Ovary (tissue), 3 donors: ENCODE results near the gene TNIK.

Source experiments
- EP300 ChIP-seq: sonication (generic); formaldehyde crosslinking; IDR thresholded peaks from one replicate; pipeline ENCODE4 v1.6.1; 2017; ENCODE audit warnings: antibody characterized with exemption
- POLR2A ChIP-seq: fragments of 450-650 bp; IDR thresholded peaks from one replicate; pipeline ENCODE4 v1.6.1; 2017; ENCODE audit warnings: antibody characterized with exemption, mild to moderate bottlenecking, moderate library complexity
- TF ChIP-seq, protein P1 (sequence below), 3 donors: fragments of 450-650 bp in 2 of 3; fragments of 200-600 bp in 1 of 3; IDR thresholded peaks; one replicate each; pipeline versions ENCODE4 v1.5.1 to v1.8.0; 2016 to 2022; ENCODE audit warnings: antibody characterized with exemption in 3 of 3, mild to moderate bottlenecking in 1 of 3
- donor health status: DM: no; HTN: no; CAD: no.

DNA sequence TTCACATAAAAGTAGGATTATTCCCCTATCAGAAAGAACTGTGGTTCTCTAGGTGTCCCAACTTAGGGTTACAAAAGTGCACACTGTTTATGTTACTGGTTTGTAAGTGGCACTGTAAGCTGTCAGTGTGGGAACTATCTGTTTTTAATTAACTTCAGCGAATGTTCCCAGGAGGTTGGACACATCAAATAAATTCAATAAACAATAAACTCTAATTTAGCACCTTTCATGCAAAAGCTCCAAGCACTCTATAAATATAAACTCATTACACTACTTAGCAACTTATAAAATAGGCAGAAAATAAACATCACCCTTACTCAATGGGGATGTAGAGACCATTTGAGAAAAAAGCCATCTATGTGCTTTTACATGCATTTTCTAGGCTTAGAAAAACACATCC, 265.2 kb downstream of the TNIK start:
- no peak for TF ChIP-seq POLR2A
- TF ChIP-seq, protein P1, sequence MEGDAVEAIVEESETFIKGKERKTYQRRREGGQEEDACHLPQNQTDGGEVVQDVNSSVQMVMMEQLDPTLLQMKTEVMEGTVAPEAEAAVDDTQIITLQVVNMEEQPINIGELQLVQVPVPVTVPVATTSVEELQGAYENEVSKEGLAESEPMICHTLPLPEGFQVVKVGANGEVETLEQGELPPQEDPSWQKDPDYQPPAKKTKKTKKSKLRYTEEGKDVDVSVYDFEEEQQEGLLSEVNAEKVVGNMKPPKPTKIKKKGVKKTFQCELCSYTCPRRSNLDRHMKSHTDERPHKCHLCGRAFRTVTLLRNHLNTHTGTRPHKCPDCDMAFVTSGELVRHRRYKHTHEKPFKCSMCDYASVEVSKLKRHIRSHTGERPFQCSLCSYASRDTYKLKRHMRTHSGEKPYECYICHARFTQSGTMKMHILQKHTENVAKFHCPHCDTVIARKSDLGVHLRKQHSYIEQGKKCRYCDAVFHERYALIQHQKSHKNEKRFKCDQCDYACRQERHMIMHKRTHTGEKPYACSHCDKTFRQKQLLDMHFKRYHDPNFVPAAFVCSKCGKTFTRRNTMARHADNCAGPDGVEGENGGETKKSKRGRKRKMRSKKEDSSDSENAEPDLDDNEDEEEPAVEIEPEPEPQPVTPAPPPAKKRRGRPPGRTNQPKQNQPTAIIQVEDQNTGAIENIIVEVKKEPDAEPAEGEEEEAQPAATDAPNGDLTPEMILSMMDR (IDR thresholded peaks at IDR 0.05), result no peak
- no peak for TF ChIP-seq EP300
